GM19468 (cell line): Measurements from ENCODE around the gene PSMA7.
"Not testable (repeated sequence)": the region's sequence is repeated elsewhere in the genome, so short reads cannot be mapped to it uniquely, and the experiment has no call there.

Experiments
- ATAC-seq: cut with Tn5 transposase; IDR thresholded peaks from one replicate; pipeline ENCODE4 v1.9.1; 2021; ENCODE audit warnings: mild to moderate bottlenecking, moderate library complexity, moderate number of reproducible peaks; ENCODE audit not compliant: unreplicated experiment; ENCODE audit errors: extremely low read depth

PSMA7 gene

DNA sequence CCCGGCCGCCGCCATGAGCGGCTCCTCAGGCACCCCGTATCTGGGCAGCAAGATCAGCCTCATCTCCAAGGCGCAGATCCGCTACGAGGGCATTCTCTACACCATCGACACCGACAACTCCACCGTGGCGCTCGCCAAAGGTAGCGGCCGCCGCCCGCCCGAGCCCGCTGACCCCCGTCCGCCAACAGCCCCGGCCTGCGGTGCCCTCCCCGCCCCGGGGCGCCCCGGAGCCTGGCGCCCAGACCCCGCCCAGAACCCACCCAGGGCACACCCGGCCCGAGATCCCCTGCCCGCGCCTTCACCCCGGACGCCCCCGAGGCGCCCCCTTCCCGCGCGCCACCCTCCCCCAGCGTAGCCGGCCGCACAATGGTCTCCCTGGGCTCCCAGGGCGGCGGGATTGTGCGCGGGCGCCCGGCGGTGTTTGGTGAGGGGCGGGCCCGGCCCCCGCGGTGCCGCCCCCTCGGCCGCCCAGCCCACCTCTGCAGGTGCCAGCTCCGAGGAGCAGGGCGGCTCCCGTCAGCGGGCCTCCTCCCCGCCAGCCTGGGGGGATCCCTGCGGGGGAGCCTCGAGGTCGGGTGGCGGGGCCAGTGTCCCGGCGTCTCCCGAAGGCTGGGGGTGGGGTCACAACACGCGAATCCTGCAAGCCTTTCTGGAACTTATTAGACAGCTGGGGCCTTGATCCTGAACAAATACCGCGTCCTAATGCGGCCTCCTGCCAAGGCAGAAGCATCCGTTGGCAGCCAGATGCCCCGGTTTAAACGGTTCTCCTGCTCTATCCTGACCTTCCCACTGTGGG, 20.3 kb downstream of the PSMA7 start:
- no peak for ATAC-seq

GRCh38 chr20:62121776-62122653, 21.2 kb downstream of the PSMA7 start, which contains the start of gene LSM14B:
Gene LSM14B, plus strand, starts transcription at chr20:62122475. Its CDS starts 192 bp downstream, at chr20:62122667.
- peak; percentile 81 for ATAC-seq

- peak; percentile 3 for ATAC-seq
These were observed 22.0 kb downstream of the PSMA7 start for GRCh38 chr20:62120990-62121775.

DNA sequence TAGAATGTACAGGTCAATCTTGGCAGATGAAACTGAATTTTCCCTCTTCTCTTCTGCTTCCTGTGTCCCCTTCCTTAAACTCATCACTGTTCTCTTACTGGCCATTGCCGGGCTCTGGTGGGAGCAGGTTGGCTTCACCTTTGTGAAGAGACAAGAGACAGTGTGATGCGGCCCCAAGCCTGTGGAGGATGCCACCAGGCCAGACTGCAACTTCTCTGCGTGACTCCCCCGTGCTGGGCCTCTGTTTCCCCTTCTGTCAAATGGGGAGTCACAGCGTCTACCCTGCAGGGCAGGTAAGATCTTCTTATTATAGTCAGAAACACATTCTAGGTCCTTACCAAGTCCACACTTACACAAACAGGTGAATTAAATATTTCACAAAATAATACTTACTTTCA, 22.8 kb downstream of the PSMA7 start:
- ATAC-seq, result no peak

DNA sequence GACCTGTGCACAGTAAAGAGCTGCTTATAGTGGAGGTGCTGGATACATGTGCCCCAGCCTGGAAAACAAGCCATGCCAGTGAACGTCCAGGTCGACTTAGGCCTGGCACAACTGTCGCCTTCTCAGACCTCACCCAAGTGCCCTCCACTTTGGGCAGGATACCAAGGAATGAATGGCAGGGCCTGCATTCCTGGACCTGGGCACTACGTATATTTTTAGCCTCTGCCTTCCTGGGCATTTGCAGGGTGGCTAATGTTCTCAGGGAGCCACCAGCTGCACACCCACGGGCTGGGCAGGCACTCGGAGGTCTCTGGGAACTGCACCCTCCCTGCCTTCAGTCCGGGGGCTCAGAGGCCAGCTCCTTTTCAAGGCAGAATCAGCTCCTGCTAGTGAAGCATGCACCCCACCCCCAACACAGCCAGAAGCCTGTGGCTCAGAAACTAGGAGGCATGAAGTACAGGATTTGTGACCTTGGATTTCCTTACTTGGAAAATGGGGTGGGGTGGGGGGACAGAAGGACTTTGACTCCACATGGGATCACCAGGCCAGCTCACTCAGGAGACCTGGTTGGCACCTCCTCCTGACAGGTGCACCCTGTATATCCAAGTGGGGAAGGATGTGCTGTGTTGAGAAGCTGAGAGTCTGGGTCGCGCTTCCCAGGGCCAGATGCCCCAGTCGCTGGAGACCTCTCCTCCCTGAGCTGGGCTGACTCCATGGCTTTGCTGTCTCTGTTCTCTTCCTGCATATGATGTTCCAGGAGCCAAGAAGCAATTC, 23.4 kb downstream of the PSMA7 start:
- ATAC-seq, result no peak

DNA sequence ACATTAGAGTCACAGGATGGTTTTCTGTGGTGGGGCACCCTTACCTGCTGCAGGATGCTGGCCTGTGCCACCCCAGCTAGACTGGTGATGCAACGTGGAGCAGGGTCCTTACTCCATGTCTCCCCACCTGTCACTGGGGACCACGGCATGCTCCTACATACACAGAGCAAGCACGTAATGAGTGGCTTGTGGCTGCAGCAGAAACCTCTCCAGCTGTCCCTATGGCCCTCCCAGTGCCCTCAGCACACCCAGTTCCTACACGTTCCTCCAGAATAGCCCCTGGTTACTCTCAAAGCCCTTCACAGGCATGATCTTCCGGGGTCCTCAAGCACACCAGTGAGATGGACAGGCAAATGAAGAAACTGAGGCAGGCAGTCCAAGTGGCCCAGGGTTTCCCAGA, 24.1 kb downstream of the PSMA7 start:
- ATAC-seq, result no peak

DNA sequence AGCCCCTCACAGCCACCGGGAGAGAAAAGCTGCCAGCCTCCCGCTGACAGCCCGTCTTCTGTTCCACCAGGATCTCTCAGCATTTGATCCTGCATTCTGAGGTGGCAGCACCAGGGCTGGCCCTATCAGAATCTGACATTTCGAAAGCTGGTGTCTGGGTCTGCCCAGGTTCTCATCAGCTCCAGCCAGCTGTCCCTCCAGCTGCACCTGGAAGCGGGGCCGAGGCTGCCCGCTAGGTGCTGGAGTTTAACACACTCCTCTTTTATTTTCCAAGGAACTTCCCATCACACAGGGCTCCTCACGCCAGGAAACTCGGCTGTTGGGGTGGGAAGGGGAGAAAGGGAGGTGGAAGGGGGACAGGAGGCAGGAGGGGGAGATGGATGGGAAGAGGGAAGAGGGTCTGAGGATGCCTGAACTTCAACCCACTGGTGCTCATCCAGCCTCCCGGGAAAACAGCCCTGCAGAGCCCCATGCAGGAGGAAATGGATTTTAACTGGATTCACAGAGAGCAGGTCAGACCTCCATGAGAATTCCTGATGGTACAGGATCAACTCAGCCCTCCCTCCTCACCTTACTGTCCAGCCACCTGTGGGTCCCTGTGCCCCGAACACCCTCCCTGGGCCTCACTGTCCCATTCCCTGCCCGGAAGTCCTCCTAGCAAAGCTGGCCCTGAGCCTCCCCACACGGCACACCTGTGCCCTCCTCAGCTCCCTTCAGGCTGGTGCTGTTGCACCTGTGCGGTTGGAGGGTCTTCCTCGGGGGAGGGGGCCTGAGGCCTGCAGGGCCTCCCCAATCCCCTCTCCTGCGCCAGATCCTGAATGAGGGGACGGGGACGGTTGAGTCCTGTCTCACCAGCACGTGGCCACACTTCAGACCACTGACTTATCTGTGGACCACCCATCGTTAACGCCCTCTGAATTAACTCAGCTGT, 24.8 kb downstream of the PSMA7 start:
- ATAC-seq, result no peak

GRCh38 chr20:62117658-62118057, 25.5 kb downstream of the PSMA7 start:
- no peak for ATAC-seq

DNA sequence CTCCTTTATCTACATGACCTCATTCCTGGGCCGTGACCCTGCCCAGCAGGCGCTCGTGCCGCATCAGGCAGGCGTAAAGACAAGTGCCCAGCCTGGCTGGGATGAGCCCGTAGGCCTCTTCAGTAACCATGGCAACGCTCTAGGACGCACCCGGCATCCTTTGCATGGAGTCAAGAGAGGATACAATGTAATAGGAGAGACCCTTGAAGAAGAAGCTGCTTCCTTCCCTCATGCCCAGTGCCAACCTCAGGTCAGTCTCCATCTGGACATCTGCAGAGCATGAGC, 25.9 kb downstream of the PSMA7 start:
- no peak for ATAC-seq

GRCh38 chr20:62116558-62117361, 26.4 kb downstream of the PSMA7 start:
- ATAC-seq, result no peak

- ATAC-seq, result not testable (repeated sequence)
These were observed 27.3 kb downstream of the PSMA7 start for GRCh38 chr20:62115800-62116407.

DNA sequence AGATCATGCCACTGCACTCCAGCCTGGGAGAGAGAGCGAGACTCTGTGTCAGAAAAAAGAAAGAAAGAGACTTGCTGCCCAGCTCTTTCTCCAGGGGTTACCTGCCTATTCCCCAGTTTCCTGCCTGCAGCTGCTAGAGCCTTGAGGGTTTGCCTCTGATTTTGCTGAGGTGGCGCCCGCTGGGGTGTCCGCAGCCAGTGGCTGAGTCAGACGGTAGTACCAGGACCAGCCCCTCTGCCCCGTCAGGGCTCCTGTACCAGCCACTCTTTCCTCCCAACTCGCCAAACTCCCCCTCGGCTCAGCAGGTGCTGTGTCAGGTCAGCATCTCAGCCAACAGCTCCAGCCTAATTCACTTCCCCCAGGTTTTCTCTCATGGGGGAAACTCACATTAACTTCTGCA, 28.3 kb downstream of the PSMA7 start:
- no peak for ATAC-seq

DNA sequence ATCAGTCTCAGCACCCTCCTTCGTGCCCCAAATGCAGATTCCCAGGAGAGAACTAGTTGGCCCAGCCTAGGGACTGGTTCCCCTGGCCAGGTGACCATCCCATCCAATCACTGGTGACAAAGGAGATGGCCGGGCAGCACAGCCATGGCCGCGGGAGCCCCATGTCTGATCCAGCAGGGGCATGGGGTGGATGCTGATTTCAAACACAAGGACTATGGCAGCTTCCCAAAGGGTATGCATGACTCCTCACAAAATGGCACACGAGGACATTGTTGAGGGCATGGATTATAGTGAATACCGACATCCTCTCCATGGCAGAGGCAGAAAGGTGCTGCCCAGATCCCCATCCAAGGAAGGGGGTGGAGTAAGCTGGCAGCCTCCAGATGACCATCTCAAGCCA, 30.8 kb downstream of the PSMA7 start:
- ATAC-seq, result no peak

- no peak for ATAC-seq
These were observed 32.0 kb downstream of the PSMA7 start for GRCh38 chr20:62111148-62111547.

DNA sequence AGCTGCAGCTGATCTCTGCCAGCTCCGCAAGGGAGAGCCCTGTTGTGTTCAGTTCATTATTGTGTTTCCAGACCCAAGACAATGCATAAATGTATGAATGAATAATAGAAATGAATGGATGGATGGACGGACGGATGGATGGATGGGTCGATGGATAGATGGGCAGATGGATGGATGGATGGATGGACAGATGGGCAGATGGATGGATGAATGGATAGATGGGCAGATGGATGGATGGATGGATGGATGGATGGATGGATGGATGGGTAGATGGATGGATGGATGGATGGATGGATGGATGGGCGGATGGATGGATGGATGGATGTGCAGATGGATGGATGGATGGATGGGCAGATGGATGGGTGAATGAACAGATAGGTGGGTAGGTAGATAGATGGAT, 37.6 kb downstream of the PSMA7 start:
- ATAC-seq, result no peak

DNA sequence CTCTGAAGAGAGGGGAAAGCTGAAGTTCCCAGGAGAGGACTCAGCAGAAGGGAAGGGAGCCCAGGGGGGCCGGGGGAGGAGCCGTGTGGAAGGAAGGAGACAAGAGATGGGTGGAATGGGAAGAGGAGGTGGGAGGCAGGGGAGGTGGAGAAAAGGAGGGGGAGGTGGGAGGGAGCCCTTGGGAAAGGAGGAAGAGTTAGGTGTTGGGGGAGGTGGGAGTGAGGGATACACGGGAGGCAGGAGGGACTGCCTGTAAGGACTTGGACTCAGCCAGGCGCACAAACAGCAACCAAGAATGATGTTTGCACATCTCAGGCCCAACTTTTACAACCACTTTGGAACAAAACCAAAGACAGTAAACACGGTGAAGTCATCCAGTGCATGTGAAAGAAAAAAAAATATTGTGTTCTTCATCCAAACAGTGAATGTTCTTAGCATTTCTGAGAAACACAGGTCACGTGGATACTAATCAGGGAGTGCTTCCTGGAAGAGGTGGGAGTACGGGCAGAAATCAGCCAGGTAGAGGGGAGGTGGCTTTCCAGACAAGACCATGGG, 38.3 kb downstream of the PSMA7 start:
- no peak for ATAC-seq

DNA sequence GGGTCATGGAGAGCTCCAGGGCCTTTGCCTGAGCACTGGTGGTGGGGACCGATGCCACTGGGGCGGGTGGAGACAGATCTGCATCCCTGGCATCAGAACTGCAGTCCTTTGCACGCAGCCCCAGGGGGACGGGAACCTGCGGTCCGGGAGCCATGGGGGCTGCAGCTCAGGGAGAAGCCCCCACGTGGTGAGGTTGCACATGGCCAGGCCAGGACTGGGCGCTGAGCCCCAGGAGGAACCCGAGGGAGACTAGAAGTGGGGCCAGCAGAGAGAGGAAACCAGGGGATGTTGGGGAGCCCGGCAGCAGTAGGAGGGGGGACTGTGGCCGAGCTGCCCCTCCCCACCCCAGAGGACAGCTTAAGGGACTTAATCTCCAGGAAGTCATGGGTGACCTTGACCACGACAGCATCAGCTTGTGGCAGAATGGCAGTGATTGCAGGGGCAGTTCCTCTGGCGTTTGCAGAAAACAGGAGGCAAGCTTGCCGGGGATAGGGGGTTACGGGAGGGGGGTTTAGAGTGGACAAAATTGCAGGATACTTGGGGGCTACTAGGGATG, 38.9 kb downstream of the PSMA7 start:
- ATAC-seq, result no peak
